CD4-positive, alpha-beta T cell treated with Interleukin-6 for 4 hours (primary cell): ENCODE measurements around the gene LRRC57.

Experiments used
- DNase-seq: peaks from one replicate; pipeline ENCODE4 v3.0.0-alpha.2; 2020; ENCODE audit warnings: mixed read lengths

The LRRC57 gene

DNA sequence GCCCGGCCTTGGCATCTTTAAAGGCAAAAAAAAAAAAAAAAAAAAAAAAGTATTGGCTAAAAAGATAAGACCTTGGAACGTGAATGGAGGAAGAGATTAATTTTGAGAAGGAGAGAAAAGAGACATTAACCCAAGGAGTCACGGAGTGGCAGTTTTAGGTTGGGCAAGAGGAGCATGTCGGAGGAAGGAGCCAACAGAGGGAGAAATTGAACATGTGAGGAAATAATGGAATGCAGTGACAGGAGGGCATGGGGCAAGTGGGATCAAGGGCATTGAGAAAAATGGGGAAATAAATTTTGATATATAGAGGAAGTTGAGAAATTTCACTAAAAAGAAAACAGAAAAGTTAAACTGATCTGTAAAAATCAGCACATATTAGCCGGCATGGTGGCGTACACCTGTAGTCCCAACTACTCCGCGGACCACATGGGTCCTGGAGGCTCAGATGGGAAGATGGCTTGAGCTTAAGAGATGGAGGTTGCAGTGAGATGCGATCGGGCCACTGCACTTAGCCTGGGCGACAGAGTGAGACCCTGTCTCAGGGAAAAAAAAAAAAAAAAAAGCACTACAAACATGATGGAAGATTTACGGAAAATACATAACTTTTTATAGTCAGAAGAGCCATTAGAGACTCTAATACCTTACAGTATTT, 1.3 kb upstream of the LRRC57 start:
- DNase-seq, result no peak

DNA sequence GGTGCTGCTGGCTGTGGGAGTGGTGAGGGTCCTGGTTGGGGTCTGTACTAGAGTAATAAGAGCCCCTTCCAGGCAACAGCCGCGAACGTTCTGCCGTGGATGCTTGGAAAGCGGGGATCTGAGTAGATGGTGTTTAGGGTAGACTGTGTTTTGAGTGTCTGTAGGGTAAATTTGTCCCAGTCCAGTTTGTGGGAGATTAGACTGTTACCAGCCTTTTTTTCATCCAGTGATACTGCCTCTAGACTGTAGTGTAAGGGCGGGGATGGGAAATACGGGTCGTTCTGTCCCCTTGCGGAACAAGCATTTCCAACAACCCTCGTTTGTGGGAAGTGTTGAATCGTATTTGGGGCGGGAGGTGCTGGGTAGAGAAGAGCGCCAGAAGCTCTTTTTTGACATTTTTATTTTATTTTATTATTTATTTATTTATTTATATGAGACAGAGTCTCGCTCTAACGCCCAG, 469 bp upstream of the LRRC57 start:
- peak; percentile 13 for DNase-seq

DNA sequence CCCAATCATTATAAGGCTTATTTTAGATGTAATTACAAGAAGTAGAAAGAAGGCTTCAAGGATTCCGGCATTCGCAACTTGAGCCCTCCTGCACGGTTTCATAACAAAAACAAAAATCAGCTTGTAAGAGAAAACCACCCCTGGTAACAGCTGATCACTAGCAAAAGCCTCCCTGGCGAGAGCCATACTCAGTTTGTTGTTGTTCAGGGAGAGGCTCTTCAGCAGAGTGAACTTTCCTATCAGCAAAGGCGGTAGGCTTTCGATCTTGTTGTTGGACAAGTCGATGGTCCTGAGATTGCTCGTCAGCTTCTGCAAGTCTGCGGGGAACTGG, 710 bp downstream of the LRRC57 start:
- no peak for DNase-seq

DNA sequence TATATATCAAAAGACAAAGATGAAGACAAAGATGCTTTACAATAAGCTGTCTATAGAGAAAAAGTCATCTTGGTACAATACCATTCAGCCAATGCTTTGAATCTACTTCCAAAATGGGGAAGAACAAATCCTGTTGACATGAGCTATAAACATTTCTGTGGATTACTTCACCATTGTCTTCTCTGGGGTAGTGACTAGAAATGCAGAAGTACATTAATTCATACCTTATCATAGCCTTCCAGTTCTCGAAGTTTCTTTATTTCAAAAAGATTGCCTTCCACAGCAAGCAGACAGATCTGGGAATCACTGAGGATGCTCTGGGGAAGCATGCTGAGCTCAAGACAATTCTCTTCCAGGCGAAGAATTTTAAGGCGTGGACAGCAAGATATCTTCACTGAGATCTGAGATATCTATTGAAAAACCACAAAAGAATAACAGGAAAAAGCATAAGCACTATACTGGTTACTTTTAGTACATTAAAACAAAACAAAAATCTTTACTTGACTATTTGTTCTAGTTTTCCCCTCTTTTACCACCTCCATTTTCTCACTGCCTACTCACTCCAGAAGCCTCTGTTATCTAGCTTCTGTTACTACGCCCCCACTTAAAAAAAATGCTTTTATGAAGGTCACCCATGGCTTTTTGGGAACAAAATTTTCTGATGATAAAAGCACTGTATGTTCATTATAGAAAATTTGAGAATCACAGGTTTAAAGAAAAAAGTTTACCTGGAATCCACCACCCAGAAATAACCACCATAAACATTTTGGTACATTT, 3.6 kb downstream of the LRRC57 start:
- DNase-seq, result no peak

DNA sequence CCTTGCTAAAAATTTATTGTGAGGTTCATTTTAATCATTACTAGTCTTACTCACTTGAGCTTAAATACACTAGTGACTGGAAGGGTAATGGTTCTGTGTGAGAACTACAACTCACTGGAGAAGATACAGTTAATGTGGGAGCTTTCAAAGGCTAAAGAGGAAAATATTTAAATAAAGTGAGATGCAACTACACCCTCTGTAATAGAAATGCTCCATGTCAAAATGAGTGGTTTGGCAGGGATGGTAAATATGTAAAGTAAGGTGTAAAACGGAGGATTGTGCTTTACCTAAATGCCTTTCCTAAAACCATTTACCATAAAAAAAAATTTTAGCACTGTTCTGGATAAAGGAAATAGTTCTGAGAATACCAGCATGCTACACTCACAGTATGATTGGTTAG, 15.3 kb downstream of the LRRC57 start:
- no peak for DNase-seq

GRCh38 chr15:42528970-42529369, 19.6 kb downstream of the LRRC57 start:
- no peak for DNase-seq

DNA sequence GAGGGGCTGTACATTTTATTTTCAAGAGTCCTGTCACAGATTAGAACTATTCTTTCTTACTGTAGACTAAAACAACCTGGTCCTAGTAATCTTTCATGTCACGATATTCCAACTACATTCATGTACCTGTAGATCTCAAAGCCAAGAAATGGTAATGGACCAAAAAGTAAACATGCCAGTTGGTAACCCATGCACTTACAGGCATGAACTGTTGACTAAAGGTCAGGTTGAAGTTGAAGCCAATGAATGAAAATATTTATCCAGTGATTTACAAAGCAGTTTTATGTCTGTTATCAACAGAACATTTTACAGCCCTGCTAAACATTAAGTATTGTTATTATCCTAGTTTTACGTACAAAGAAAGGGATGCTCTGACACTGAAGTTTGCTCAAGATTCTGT, 25.3 kb downstream of the LRRC57 start:
- DNase-seq, result no peak

DNA sequence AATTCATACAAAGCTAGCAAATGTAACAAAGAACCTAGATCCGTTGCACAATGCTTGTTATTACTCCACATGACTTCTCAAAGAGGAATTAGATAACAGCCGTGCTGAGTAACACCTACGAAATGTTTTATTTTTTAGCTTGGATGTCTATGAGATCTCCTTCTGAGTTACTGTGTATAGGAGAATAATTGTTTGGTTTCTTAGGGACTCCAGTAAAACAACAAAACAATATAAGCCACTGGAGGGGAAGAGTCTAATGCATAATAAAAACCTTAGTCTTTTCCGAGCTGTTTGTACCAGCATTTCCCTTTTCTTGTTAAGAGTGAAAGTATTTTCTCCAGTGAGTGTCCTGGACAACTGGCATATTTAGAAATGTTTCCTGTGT, 37.6 kb downstream of the LRRC57 start:
- DNase-seq, result no peak

GRCh38 chr15:42510258-42511006, 38.2 kb downstream of the LRRC57 start:
- DNase-seq, result no peak

GRCh38 chr15:42508263-42508690, 40.3 kb downstream of the LRRC57 start:
- DNase-seq, result no peak

- DNase-seq, result no peak
Observed at GRCh38 chr15:42507514-42507913, 41.1 kb downstream of the LRRC57 start.

DNA sequence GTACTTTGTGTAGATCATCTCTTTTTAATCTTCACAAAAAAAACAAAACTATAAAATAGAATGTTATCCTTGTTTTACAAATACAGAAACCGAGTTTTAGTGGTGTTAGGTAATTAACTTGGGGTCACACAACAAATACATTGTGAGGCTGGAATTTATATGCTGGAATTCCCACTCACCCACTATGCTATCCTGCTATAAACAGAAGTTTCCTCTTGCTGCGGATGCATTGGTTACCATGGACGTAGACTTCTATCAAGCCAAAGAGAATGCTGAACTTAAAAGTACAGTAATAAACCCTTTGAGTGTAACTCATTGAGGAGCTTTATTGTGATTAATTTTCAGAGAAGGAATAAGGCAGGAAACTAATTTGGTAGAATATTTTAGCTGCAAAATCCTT, 44.0 kb downstream of the LRRC57 start:
- no peak for DNase-seq

- no peak for DNase-seq
Observed at GRCh38 chr15:42503825-42504224, 44.8 kb downstream of the LRRC57 start.

- no peak for DNase-seq
Observed at GRCh38 chr15:42502477-42502876, 46.1 kb downstream of the LRRC57 start.

DNA sequence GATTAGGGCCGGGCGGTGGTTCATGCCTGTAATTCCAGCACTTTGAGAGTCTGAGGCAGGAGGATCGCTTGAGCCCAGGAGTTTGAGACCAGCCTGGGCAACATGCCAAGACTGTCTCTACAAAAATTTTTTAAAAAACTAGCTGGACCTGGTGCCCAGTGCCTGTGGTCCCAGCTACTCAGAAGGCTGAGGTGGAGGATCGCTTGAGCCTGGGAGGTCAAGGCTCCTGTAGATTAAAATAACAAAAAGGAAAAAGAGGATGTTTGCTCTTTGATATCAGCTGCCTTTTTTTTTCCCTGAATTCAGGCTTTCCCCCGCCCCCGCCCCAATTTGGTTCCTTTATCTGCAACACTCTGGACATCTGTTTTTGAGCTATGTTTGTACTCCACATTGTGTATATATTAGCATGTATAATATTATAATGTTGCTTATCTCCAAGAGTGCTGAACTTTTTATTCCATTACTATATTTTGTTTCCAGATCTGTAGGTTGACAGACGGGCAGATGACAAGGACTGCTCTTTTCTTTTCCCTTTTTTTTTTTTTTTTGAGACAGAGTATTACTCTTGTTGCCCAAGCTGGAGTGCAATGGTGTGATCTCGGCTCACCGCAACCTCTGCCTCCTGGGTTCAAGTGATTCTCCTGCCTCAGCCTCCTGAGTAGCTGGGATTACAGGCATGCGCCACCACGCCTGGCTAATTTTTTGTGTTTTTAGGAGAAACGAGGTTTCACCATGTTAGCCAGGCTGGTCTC, 48.6 kb downstream of the LRRC57 start:
- no peak for DNase-seq

GRCh38 chr15:42498212-42499068, 50.2 kb downstream of the LRRC57 start:
- no peak for DNase-seq

DNA sequence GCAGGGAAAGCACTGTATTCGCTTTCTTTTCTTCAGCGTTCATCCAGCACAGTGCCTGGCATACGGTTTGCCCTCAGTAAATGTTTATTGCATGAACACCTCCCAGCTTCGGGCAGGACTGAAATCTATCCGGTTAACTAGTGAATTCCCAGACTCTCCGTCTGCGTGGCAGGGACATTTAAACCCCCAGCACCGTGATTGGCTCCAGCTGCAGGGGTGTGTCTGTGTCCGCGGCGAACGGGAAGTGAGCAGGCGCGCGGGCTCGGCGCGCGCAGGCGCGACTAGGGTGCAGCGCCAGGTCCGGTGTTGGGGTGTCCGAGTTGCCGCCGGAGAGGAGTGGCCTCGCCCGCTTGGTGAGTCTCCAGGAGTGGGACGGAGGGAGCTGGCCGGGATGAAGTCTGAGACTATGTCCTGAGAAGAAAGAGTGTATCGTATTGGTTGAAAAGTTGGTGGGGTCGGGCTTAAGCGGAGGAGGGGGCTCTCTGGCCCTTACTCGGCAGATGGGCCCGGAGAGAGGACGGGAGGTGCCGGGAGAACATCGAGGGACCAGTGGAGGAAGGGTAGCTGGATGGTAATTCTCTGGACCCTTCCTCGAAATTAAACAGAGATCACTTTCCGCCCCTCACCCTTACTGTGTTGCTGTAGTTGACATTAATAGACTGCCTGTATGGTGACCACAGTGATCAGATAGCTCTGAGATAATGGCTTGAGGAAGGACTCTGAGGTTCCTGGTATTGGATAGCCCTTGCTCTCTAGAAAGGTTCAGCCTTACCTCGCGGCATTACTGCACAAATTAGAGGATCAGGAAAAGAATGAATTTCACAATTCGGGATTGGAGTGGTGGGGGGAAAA, 53.0 kb downstream of the LRRC57 start, which contains the start of gene SNAP23:
Gene SNAP23 (plus strand): TSS at position 274 of the 852 bp plus-strand sequence. CDS start 16,213 bp downstream, outside the sequence.
- DNase-seq, result peak; percentile 82

DNA sequence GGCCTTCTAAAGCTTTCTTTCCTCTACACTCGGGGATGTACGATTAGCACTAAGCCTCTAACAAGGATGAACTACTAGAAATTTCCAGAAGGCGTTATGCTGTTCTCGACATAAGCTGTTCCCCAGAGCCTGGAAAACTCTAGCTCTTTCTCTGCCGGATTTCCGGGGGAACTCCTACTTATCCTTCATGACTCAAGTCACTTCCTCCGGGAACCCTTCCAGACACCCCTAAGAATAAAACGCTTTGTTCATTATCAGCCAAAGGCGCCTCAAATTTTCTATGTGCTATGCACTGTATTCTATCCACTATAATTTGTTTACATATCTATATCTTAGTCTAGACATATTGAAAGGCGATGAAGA, 53.6 kb downstream of the LRRC57 start:
- DNase-seq, result no peak

DNA sequence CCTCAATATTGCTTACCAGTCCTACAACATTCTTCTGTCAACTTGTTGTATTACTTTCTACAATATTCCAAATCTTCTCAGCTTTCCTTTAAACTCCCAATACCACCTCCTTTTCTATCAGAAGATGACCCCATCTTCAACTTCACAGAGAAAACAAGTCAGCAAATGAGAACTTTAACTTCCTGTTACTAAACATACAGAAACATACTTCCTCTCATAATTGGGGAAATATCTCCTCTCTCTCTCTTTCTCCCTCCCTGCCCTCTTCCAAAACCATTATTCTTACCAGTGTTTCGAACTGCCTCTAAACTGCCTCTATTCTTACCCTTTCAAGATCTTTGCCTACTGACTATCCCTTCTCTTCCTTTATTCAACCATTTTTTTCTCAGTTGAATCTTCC, 54.9 kb downstream of the LRRC57 start:
- DNase-seq, result no peak

DNA sequence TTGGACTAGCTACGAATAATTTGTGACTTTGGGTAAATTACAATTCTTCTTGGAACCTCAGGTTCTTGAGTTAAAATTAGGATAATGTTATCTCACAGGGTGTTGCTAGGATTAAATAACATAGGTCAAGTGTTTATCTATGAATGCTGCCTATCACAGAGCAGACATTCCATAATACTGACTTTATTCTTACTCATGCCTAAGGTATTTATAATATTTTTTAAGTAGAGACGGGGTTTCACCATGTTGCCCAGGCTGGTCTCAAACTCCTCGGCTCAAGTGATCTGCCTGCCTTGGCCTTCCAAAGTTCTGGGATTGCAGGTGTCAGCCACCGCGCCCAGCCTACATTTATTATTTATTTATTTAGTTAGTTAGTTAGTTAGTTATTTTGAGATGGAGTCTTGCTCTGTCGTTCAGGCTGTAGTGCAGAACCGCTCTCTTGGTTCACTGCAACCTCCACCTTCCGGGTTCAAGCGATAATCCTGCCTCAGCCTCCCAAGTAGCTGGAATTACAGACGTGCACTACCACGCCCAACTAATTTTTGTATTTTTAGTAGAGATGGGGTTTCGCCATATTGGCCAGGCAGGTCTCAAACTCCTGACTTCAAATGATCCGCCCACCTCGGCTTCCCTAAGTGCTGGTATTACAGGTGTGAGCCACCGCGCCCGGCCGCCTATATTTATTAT, 56.9 kb downstream of the LRRC57 start:
- no peak for DNase-seq
